WTC11 (cell line): ENCODE measurements around the gene RAPGEF6. TPM values are rescaled to one million over a fixed set of nuclear protein-coding genes. Genes with fewer than 3 reads are reported as not detected.

ENCODE experiments used
- ATAC-seq: fragments of 200-7000 bp; cut with Tn5 transposase; 2 replicates; pipeline ENCODE4 v1.10.0; 2021; ENCODE audit warnings: mild to moderate bottlenecking, moderate library complexity
- CTCF ChIA-PET: fragments of 300-600 bp; sonication (Branson Sonifier 250); formaldehyde crosslinking; loops from one replicate; lab custom pipeline; 2021; ENCODE audit warnings: antibody characterized with exemption; lab: Charles Lee
- POLR2A ChIA-PET: fragments of 350-600 bp; sonication (Branson Sonifier 250); formaldehyde crosslinking; loops from one replicate; lab custom pipeline; 2021; ENCODE audit warnings: antibody characterized with exemption; lab: Charles Lee
- DNase-seq: peaks from one replicate; pipeline ENCODE4 v3.0.0; 2021; ENCODE audit warnings: low spot score
- H3K27ac Mint-ChIP-seq: 2 replicates; pipeline ENCODE4 v1.8.0; 2021; ENCODE audit warnings: mixed read lengths
- H3K27me3 Mint-ChIP-seq: 2 replicates; pipeline ENCODE4 v1.8.0; 2021; ENCODE audit warnings: low read depth, mild to moderate bottlenecking, moderate library complexity, mixed read lengths
- H3K36me3 Mint-ChIP-seq: 2 replicates; pipeline ENCODE4 v1.8.0; 2021; ENCODE audit warnings: mixed read lengths
- H3K4me1 Mint-ChIP-seq: 2 replicates; pipeline ENCODE4 v1.8.0; 2022; ENCODE audit warnings: mixed read lengths
- H3K4me3 Mint-ChIP-seq: 2 replicates; pipeline ENCODE4 v1.8.0; 2021; ENCODE audit warnings: mild to moderate bottlenecking, moderate library complexity, mixed read lengths
- H3K9me3 Mint-ChIP-seq: 2 replicates; pipeline ENCODE4 v1.8.0; 2021; ENCODE audit warnings: mixed read lengths
- ATF1 ChIP-seq: sonication (generic); formaldehyde crosslinking; IDR thresholded peaks from 2 replicates; pipeline ENCODE4 v1.8.1; 2023; ENCODE audit warnings: mild to moderate bottlenecking, moderate library complexity, missing genetic modification reagents
- ERG ChIP-seq: fragments of 250-450 bp; sonication (Bioruptor Pico); IDR thresholded peaks from 2 replicates; pipeline ENCODE4 v1.8.0; 2021; ENCODE audit warnings: mild to moderate bottlenecking
- ESRRA ChIP-seq: sonication (generic); formaldehyde crosslinking; IDR thresholded peaks from 2 replicates; pipeline ENCODE4 v1.8.1; 2022; ENCODE audit warnings: mild to moderate bottlenecking, missing genetic modification reagents, borderline replicate concordance
- FOXK1 ChIP-seq: sonication (generic); formaldehyde crosslinking; IDR thresholded peaks from 2 replicates; pipeline ENCODE4 v1.8.0; 2022; ENCODE audit warnings: mild to moderate bottlenecking, moderate library complexity, missing genetic modification reagents
- FOXP4 ChIP-seq: sonication (generic); formaldehyde crosslinking; IDR thresholded peaks from 2 replicates; pipeline ENCODE4 v1.8.0; 2022; ENCODE audit warnings: mild to moderate bottlenecking, missing genetic modification reagents
- NFATC4 ChIP-seq: fragments of 250-450 bp; sonication (Bioruptor Pico); IDR thresholded peaks from 2 replicates; pipeline ENCODE4 v1.9.0; 2021; ENCODE audit warnings: mild to moderate bottlenecking
- OVOL2 ChIP-seq: fragments of 250-450 bp; sonication (Bioruptor Pico); IDR thresholded peaks from 2 replicates; pipeline ENCODE4 v1.9.0; 2021; ENCODE audit warnings: mild to moderate bottlenecking, borderline replicate concordance
- PRRX2 ChIP-seq: fragments of 250-450 bp; sonication (Bioruptor Pico); IDR thresholded peaks from 2 replicates; pipeline ENCODE4 v1.8.0; 2021; ENCODE audit warnings: mild to moderate bottlenecking
- STAT6 ChIP-seq: sonication (generic); formaldehyde crosslinking; conservative IDR thresholded peaks from 2 replicates; pipeline ENCODE4 v1.8.1; 2023; ENCODE audit warnings: mild to moderate bottlenecking, low read depth, missing genetic modification reagents, moderate library complexity
- TEAD4 ChIP-seq: sonication (generic); formaldehyde crosslinking; IDR thresholded peaks from 2 replicates; pipeline ENCODE4 v1.8.0; 2022; ENCODE audit warnings: mild to moderate bottlenecking, missing genetic modification reagents
- ZNF219 ChIP-seq: sonication (generic); formaldehyde crosslinking; IDR thresholded peaks from 2 replicates; pipeline ENCODE4 v1.8.0; 2023; ENCODE audit warnings: missing genetic modification reagents, mild to moderate bottlenecking, borderline replicate concordance
- ZNF281 ChIP-seq: sonication (generic); formaldehyde crosslinking; IDR thresholded peaks from 2 replicates; pipeline ENCODE4 v1.8.0; 2023; ENCODE audit warnings: mild to moderate bottlenecking, missing genetic modification reagents
- ZNF423 ChIP-seq: fragments of 250-450 bp; sonication (Bioruptor Pico); IDR thresholded peaks from 2 replicates; pipeline ENCODE4 v2.1.2; 2022; ENCODE audit warnings: mild to moderate bottlenecking, moderate library complexity
- ZNF425 ChIP-seq: fragments of 250-450 bp; sonication (Bioruptor Pico); conservative IDR thresholded peaks from 2 replicates; pipeline ENCODE4 v1.9.0; 2021; ENCODE audit warnings: mild to moderate bottlenecking
- ZNF671 ChIP-seq: fragments of 250-450 bp; sonication (Bioruptor Pico); IDR thresholded peaks from 2 replicates; pipeline ENCODE4 v1.8.0; 2021; ENCODE audit warnings: mild to moderate bottlenecking
- total RNA-seq: library from RNA; stranded (reverse); gene quantifications from 3 replicates; pipeline ENCODE4 v1.2.3, GENCODE V29; 2021
- TF ChIP-seq, protein P1 (sequence below): fragments of 250-450 bp; sonication (Bioruptor Pico); IDR thresholded peaks from 2 replicates; pipeline ENCODE4 v1.9.0; 2021; ENCODE audit warnings: mild to moderate bottlenecking, borderline replicate concordance

The RAPGEF6 gene
- total RNA-seq, 1 experiment from 2014 or later = 18.0 TPM

DNA sequence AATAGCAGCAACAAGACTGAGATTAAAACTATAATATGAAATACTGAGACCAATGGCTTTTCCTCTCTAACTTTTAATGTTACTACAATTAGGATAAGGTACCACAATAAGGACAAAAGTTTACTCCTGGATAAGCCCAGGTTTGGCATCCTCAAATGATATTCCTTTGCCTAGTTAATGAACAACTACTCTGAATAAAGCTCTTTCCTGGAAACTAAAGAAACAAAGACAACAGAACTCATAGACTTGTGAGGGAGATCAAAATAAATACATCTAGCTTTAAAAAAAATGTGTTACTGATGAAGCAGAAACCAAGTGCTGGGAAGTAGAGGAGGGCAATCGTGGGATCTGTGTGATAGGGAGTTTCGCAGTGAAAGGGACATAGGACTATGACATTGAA, 19.3 kb upstream of the RAPGEF6 start:
- H3K27me3 Mint-ChIP-seq = no peaks in the 10 kb centered on the region
- POLR2A ChIA-PET = no interaction called here
- TF ChIP-seq ZNF423 (CRISPR knock-in tag) = no peak
- TF ChIP-seq OVOL2 (CRISPR knock-in tag) = no peak
- TF ChIP-seq ERG = no peak
- TF ChIP-seq, protein P1, sequence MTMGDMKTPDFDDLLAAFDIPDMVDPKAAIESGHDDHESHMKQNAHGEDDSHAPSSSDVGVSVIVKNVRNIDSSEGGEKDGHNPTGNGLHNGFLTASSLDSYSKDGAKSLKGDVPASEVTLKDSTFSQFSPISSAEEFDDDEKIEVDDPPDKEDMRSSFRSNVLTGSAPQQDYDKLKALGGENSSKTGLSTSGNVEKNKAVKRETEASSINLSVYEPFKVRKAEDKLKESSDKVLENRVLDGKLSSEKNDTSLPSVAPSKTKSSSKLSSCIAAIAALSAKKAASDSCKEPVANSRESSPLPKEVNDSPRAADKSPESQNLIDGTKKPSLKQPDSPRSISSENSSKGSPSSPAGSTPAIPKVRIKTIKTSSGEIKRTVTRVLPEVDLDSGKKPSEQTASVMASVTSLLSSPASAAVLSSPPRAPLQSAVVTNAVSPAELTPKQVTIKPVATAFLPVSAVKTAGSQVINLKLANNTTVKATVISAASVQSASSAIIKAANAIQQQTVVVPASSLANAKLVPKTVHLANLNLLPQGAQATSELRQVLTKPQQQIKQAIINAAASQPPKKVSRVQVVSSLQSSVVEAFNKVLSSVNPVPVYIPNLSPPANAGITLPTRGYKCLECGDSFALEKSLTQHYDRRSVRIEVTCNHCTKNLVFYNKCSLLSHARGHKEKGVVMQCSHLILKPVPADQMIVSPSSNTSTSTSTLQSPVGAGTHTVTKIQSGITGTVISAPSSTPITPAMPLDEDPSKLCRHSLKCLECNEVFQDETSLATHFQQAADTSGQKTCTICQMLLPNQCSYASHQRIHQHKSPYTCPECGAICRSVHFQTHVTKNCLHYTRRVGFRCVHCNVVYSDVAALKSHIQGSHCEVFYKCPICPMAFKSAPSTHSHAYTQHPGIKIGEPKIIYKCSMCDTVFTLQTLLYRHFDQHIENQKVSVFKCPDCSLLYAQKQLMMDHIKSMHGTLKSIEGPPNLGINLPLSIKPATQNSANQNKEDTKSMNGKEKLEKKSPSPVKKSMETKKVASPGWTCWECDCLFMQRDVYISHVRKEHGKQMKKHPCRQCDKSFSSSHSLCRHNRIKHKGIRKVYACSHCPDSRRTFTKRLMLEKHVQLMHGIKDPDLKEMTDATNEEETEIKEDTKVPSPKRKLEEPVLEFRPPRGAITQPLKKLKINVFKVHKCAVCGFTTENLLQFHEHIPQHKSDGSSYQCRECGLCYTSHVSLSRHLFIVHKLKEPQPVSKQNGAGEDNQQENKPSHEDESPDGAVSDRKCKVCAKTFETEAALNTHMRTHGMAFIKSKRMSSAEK (CRISPR knock-in tag) = no peak
- TF ChIP-seq ZNF219 (CRISPR knock-in tag) = no peak
- TF ChIP-seq STAT6 (CRISPR knock-in tag) = no peak
- no peak for TF ChIP-seq PRRX2
- no peak for TF ChIP-seq NFATC4 (CRISPR knock-in tag)
- TF ChIP-seq ESRRA = no peak
- no peak for TF ChIP-seq ZNF671 (CRISPR knock-in tag)
- no peak for TF ChIP-seq TEAD4 (CRISPR knock-in tag)
- TF ChIP-seq ATF1 (CRISPR knock-in tag) = no peak
- TF ChIP-seq ZNF425 = no peak
- no peak for TF ChIP-seq FOXP4 (CRISPR knock-in tag)
- TF ChIP-seq FOXK1 (CRISPR knock-in tag) = no peak
- TF ChIP-seq ZNF281 (CRISPR knock-in tag) = no peak
- ATAC-seq (no peak), DNase-seq (no peak)
- CTCF ChIA-PET = no interaction called here
- H3K27ac Mint-ChIP-seq = no peak overlapping the region
- H3K36me3 Mint-ChIP-seq = peaks cover 25% of the 10 kb centered on the region
- H3K4me3 Mint-ChIP-seq = no peak overlapping the region
- H3K9me3 Mint-ChIP-seq = peaks cover 5% of the 10 kb centered on the region
- H3K4me1 Mint-ChIP-seq = no peaks in the 10 kb centered on the region
